ENCODE data around the gene CORO7. TPM values are rescaled to one million over a fixed set of nuclear protein-coding genes. Genes with fewer than 3 reads are reported as not detected.
A peak's percentile ranks its signal among the peaks of the same experiment; 100 is the strongest.
"Not testable (repeated sequence)": the region's sequence is repeated elsewhere in the genome, so short reads cannot be mapped to it uniquely, and the experiment has no call there.

Gene CORO7
- total RNA-seq, 1 donor from 2014 or later, result 25.7 TPM

DNA sequence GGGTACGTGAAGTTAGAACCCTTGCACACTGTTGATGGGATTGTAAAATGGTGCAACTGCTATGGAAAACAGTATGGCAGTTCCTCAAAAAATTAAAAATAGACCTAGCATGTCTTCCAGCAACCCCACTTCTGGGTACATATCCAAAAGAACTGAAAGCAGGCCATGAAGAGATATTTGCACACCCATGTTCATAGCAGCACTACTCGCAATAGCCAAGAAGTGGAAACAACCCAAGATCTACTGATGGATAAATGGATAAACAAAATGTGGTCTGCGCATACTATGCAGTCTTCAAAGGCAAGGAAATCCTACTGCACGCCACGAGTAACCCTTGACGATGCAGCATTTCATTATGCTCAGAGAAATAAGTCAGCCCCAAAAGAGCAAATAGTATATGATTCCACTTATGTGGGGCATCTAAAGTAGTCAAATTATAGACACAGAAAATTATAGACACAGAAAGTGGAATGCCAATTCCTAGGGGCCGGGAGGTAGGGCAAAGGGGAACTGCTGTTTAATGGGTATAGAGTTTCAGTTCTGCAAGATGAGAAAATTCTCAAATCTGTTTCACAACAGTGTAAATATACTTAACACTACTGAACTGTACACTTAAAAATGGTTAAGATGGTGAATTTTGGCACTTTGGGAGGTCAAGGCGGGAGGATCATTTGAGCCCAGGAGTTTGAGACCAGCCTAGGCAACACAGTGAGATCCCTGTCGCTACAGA lies 17.2 kb downstream of the CORO7 start:
- no peaks in the 10 kb centered on the region for H3K27me3 Mint-ChIP-seq
- no peaks in the 10 kb centered on the region for H3K9me3 Mint-ChIP-seq (ENCODE audit: low read depth)
- TF ChIP-seq CTCF (IDR thresholded peaks at IDR 0.05; ENCODE audit: unreplicated experiment), result no peak
- DNase-seq (ENCODE audit: low spot score, unreplicated experiment), result no peak
- no peak overlapping the region for H3K27ac Mint-ChIP-seq
- H3K4me1 Mint-ChIP-seq (ENCODE audit: low read depth), result no peaks in the 10 kb centered on the region
- peaks cover 4% of the 10 kb centered on the region for H3K36me3 Mint-ChIP-seq (ENCODE audit: insufficient read depth)
- H3K4me3 Mint-ChIP-seq (ENCODE audit: low read depth), result no peak overlapping the region

DNA sequence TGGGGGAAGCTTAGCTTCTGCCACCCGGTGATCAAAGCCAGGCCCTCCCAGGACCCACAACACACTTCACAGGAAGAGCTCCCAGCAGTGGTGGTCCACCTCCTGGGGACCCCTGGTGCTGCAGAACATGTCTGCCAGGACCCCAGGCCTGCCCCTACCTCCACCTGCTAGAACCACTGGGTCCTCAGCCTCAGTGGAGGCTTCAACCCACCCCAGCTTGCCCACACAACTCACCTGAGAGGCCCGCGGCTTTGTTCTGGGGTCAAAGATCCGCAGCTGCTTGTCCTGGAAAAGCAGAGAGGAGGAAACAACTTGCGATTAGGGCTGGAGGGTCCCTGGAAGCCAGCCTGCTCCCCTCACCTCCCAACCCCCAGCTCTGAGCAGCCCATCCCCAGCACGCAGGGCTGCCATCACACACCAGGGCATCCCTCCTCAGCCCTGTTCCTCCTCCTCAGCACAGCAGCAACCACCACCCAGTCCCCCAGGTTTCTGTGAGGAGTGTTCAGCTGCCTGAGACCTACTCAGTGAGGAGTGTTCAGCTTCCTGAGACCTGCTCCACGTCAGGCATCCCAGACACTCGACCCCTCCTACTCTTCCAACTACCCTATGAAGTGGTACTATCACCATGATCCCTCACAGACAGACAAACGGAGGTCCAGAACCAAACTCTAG lies 21.2 kb downstream of the CORO7 start:
- no peaks in the 10 kb centered on the region for H3K27me3 Mint-ChIP-seq
- no peaks in the 10 kb centered on the region for H3K9me3 Mint-ChIP-seq (ENCODE audit: low read depth)
- TF ChIP-seq CTCF (IDR thresholded peaks at IDR 0.05; ENCODE audit: unreplicated experiment), result no peak
- no peak overlapping the region for H3K4me3 Mint-ChIP-seq (ENCODE audit: low read depth)
- H3K4me1 Mint-ChIP-seq (ENCODE audit: low read depth), result peaks cover 1% of the 10 kb centered on the region
- no peak for DNase-seq (ENCODE audit: low spot score, unreplicated experiment)
- H3K27ac Mint-ChIP-seq, result no peak overlapping the region
- peaks cover 2% of the 10 kb centered on the region for H3K36me3 Mint-ChIP-seq (ENCODE audit: insufficient read depth)

GRCh38 chr16:4393850-4394249 lies 22.5 kb downstream of the CORO7 start:
- H3K4me3 Mint-ChIP-seq (ENCODE audit: low read depth); H3K27me3 Mint-ChIP-seq; H3K36me3 Mint-ChIP-seq (ENCODE audit: insufficient read depth); H3K9me3 Mint-ChIP-seq (ENCODE audit: low read depth); H3K27ac Mint-ChIP-seq; DNase-seq (ENCODE audit: low spot score, unreplicated experiment): not testable (repeated sequence)
- H3K4me1 Mint-ChIP-seq (ENCODE audit: low read depth), result peaks cover 10% of the 10 kb centered on the region

DNA sequence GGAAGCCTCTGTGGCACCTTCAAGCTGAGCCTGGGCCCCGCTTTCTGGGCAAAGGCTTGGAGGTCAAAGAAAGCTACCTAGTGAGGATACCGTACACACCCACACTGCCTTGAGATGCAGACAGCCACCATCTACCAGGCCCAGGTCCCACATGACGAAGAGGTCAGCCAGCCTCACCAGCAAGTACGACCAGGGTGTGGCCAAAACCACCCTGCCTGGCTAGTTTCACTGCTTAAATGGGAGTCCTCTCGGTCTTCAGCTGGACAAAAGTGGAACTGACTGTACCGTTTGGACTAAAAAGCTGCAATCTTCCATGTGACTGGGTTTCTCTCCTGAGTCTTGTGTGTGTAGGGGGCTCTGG lies 23.2 kb downstream of the CORO7 start:
- Mint-ChIP-seq H3K36me3 (ENCODE audit: insufficient read depth) (no peaks in the 10 kb centered on the region), H3K27ac (peak overlapping the region; percentile 5), H3K27me3 (no peaks in the 10 kb centered on the region), H3K4me1 (ENCODE audit: low read depth) (peaks cover 10% of the 10 kb centered on the region), H3K9me3 (ENCODE audit: low read depth) (no peaks in the 10 kb centered on the region), H3K4me3 (ENCODE audit: low read depth) (no peak overlapping the region)
- no peak for TF ChIP-seq CTCF (IDR thresholded peaks at IDR 0.05; ENCODE audit: unreplicated experiment)
- no peak for DNase-seq (ENCODE audit: low spot score, unreplicated experiment)

GRCh38 chr16:4392382-4393239 lies 23.8 kb downstream of the CORO7 start:
- no peaks in the 10 kb centered on the region for H3K36me3 Mint-ChIP-seq (ENCODE audit: insufficient read depth)
- H3K27ac Mint-ChIP-seq, result peak overlapping the region; percentile 5
- no peaks in the 10 kb centered on the region for H3K27me3 Mint-ChIP-seq
- TF ChIP-seq CTCF (IDR thresholded peaks at IDR 0.05; ENCODE audit: unreplicated experiment), result no peak
- H3K9me3 Mint-ChIP-seq (ENCODE audit: low read depth), result no peaks in the 10 kb centered on the region
- H3K4me3 Mint-ChIP-seq (ENCODE audit: low read depth), result no peak overlapping the region
- peaks cover 10% of the 10 kb centered on the region for H3K4me1 Mint-ChIP-seq (ENCODE audit: low read depth)
- DNase-seq (ENCODE audit: low spot score, unreplicated experiment), result no peak

Data from progenitor cell of endocrine pancreas (in vitro differentiated cells).